GM18526 (cell line): ENCODE results near the gene ADAM11.
A peak's percentile ranks its signal among the peaks of the same experiment; 100 is the strongest.

ENCODE experiments used
- POLR2A ChIP-seq: IDR thresholded peaks from 3 replicates; pipeline ENCODE4 v1.6.1; 2011; ENCODE audit not compliant: insufficient read length; ENCODE audit errors: extremely low read depth

Gene ADAM11

DNA sequence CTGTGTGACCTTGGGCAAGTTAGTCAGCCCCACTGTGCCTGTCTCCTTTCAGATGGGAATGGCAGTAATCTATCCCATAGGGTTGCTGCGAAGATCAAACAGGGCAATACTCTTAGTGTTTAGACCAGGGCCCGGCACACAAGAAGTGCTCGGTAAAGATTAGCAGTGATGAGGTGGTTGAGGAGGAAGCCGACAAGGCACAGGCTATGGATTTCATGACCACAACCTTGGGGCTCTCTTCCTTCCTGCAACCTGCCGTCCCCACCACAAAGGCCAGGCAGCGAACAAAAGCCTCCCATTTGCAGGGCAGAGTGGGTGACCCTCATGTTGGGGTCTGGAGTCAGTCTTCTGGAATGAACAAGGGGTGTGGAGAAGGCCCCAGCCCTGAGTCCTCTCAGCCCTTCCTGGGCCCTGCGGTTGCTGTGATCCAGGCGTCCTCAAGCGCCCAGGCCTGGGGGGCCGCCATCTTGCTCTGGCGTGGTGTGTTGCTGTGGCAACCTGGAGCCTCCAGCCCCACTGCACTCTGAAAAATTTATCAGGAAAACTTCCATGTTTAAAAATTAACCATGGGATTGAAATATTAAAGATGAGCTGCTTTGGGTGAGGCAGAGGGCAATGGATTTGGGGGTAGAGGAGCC, 9.8 kb downstream of the ADAM11 start:
- no peak for TF ChIP-seq POLR2A

DNA sequence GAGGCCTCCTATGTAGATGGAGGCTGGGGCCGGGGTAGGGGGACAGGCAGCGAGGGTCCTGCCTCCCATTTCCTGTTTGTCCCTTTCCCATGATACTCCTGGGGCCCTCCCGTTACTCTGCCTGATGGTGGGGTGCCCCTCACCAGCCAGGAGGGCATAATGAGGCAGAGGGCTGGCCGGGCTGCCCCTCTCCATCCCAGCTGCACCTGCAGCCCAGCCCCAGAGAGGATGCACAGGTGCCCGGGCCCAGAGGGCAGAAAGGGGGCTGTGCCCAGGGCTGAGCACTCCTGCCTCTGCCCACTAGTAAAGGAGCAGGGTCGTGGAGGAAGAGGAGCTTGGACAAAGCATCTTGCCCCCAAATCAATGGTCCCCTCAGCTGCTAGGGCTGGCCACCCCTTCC, 10.4 kb downstream of the ADAM11 start:
- no peak for TF ChIP-seq POLR2A

DNA sequence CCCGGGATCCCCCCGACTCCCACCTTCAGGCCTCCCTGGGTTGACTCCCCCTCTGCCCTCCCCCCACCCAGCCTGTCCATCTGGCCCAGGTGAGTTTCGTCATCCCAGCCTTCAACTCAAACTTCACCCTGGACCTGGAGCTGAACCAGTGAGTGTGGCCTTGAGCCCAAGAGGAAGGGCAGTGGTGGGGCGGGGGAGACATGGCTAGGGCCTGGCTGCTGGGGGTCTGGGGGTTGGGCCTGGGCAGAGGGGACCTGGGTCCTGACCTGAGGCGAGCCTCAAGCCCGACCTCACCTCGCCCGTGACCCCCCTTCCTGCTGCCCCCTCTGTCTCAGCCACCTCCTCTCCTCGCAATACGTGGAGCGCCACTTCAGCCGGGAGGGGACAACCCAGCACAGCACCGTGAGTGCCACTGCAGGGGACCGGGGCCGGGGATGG, 10.9 kb downstream of the ADAM11 start:
- TF ChIP-seq POLR2A: no peak

DNA sequence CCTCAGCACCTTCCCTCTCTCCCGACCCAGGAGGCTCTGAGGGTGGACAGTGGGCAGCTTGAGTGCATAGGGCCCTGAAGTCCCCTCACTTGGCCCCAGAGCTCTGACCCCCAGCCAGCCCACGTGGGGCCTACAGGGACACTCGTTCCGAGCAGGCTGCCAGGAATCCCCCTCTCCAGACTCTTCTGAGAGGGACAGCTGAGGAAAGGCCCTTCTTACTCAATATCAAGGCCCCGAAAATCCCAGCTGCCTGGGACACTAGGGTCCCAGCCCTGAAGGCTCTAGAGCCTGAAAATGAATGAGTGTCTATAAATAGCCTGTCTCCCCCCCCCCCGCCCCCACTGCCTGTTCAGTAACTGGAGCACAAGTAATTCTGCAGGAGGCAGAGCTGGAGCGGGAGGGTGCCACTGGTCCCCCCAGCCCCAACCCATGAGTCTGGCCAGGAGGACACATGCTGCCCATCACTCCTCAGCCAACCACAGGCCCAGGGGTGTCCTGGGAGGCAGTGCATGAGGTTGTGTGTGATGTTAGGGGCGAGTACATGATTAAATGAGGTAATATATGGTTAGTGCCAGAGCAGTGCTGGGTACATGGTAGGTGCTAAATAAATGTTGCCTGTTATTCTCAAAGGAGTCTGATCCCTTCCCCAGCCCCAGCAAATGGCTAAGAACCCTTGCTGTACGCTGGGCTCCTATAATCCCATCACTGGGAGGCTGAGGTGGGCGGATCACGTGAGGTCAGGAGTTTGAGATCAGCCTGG, 11.6 kb downstream of the ADAM11 start:
- no peak for TF ChIP-seq POLR2A

DNA sequence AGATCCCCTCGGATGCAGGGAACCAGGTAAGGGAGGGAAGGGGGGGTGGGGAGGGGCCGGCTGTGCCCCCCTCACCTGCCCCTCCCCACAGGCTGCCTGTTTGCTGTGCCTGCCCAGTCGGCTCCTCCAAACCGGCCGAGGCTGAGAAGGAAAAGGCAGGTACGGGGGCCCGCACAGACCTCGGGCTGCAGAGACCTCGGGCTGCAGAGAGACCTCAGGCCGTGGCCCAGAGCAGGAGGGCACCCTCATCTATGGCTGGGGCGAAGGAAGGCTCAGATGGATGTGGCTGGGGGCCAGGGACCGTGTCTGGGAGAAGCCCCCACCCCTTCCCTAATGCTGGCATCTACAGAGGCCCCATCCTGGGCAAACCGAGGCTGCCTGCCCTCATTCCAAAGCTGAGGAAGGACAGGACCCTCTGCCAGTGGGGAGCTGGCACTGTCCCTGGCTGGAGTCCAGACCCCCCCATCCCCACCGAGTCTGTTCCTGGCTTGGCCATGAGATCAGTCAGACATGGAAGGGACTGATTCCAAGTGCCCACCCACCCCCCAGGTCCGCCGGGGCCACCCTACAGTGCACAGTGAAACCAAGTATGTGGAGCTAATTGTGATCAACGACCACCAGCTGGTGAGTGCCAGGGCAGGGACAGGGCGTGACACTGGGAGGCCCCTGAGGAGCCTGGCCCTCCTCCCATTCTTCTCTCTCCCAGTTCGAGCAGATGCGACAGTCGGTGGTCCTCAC, 13.7 kb downstream of the ADAM11 start:
- no peak for TF ChIP-seq POLR2A

DNA sequence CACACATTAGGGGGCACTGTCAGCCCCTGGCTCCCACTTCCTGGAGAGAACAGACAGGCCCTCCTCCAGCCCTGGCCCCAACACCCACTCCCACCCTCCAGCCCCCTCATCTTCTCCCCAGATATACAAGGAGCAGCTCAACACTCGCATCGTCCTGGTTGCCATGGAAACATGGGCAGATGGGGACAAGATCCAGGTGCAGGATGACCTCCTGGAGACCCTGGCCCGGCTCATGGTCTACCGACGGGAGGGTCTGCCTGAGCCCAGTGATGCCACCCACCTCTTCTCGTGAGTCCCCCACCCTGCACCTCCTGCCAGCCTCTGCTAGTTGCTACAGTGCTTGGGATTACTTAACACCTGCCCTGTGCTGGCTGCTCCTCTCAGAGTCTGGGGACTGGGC, 14.4 kb downstream of the ADAM11 start:
- no peak for TF ChIP-seq POLR2A

DNA sequence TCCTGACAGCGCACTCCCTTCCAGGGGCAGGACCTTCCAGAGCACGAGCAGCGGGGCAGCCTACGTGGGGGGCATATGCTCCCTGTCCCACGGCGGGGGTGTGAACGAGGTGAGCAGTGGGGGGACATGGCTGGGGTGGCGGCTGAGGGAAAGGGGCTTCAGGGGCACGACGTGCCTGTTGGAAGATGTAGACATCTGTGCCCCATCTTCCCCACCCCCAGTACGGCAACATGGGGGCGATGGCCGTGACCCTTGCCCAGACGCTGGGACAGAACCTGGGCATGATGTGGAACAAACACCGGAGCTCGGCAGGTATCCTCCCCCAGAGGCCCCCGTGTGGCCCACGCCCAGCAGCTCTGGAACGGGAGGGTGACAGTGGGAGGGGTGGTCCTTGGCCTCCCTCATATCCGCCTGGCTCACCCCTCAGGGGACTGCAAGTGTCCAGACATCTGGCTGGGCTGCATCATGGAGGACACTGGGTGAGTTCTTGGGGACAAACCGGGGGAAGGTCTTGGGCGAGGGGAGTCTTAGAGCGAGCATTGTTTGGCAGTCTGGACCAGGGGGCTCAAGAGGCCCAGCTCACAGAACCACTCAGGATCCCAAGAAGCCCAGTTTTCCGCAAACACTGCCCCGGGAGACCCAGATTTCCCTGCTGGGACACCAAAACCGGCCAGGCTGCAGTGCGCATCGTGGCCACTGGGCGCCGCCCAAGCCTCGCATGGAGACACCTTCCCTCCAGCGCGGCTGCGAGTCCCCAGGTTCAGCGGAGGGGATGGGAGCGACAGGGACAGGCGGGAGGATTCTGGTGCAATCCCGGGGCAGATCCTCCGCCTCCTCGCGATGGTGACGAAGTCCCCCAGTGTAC, 15.7 kb downstream of the ADAM11 start:
- no peak for TF ChIP-seq POLR2A

DNA sequence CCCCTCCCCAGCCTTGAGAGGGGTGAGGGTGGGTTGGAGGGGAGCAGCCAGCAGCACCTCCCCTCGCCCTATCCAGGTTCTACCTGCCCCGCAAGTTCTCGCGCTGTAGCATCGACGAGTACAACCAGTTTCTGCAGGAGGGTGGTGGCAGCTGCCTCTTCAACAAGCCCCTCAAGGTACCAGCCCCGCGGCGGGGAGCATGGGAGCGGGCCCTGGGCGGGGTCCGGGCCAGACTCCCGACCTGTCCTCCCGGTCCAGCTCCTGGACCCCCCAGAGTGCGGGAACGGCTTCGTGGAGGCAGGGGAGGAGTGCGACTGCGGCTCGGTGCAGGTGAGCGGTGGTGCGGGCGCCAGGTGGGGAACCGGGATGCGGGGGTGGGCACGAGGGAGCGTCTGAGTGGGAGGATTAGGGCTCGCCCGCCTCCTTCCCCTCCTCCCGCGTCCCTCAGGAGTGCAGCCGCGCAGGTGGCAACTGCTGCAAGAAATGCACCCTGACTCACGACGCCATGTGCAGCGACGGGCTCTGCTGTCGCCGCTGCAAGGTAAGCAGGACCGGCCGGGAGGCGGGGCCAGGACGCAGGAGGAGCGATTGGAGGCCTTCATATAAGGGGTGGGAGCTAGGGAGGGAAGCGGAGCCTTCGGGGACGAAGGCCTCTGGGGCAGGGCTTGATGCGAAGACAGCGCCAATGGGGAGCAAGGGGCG, 16.5 kb downstream of the ADAM11 start:
- peak; percentile 22 for TF ChIP-seq POLR2A

DNA sequence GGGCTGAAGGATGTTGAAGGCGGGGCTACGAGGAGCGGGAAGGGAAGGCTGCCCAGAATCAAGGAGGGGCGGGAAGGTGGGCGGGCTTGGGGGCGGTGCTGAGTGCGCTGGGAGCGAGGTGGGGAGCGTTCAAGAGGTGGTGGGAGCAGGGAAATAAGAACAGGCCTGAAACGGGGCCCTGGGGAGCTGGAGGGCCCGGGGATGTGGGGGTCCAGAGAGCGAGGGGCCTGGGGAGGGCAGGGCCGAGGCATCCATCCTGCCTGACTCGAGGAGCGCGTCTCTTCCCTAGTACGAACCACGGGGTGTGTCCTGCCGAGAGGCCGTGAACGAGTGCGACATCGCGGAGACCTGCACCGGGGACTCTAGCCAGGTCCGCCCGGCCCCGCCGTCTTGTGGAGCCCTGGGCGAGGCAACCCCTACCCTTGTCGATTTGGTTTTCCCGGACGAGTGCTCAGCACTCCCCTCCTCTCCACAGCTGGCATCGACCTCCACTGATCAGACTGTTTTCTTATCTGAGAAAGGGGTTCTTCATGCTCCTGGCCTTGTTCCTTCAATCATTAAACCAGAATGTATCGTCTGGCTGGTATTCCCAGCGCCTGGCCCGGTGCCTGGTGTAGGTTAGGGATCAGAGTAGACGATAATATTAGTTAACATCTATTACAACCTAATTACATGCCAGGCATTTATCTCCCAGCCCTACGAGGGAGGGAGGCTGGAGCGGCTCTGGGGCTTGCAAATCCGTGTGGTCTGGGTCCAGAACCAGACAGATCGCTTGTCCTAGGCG, 17.2 kb downstream of the ADAM11 start:
- TF ChIP-seq POLR2A: no peak

DNA sequence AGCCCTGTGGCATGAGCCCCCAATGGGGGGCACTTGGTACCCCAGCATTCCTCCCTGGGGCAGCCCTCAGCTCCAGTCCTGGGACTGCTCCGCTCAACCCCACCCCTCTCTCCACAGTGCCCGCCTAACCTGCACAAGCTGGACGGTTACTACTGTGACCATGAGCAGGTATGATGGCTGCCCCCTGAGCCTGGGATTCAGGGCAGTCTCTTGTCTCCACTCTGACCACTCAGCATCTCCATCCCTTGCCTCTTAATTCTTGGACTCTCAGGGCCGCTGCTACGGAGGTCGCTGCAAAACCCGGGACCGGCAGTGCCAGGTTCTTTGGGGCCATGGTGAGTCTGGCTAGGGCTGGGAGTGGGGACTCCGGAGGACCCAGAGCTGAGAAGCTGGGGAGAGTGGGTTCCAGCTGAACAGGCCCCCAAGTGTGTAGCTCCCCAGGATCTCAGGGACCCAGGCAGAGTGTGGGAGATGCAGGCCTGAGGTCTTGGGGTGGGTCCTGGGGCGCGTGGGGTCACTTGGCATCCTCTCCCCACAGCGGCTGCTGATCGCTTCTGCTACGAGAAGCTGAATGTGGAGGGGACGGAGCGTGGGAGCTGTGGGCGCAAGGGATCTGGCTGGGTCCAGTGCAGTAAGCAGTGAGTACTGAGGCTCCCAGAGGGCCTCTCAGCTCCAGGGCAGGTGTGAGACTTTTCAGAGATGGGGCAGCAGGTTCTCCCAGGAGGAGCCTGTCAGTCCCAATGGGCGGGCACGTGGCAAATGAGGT, 18.0 kb downstream of the ADAM11 start:
- TF ChIP-seq POLR2A: no peak

DNA sequence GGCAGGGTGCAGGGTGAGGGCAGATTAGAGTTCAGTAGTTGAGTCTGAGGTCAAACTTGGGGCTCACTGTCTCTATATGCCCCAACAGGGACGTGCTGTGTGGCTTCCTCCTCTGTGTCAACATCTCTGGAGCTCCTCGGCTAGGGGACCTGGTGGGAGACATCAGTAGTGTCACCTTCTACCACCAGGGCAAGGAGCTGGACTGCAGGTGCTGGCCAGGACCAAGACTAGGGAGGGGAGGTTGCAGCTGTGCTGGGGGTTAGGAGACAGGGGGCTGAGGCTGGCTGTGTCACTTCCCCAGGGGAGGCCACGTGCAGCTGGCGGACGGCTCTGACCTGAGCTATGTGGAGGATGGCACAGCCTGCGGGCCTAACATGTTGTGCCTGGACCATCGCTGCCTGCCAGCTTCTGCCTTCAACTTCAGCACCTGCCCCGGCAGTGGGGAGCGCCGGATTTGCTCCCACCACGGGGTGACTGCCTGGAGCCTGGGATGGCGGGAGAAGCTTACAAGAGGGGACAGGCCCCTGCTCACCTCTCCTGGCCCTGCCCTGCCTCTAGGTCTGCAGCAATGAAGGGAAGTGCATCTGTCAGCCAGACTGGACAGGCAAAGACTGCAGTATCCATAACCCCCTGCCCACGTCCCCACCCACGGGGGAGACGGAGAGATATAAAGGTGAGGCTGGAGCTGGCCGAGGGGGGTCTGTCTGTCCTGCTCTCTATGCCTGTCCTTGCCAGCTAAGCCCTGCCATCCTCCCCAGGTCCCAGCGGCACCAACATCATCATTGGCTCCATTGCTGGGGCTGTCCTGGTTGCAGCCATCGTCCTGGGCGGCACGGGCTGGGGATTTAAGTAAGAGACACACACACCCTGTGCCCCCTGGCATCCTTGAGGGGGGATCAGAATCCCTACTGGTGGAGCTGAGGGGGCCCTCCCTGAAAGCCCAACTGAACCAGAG, 18.9 kb downstream of the ADAM11 start:
- no peak for TF ChIP-seq POLR2A

DNA sequence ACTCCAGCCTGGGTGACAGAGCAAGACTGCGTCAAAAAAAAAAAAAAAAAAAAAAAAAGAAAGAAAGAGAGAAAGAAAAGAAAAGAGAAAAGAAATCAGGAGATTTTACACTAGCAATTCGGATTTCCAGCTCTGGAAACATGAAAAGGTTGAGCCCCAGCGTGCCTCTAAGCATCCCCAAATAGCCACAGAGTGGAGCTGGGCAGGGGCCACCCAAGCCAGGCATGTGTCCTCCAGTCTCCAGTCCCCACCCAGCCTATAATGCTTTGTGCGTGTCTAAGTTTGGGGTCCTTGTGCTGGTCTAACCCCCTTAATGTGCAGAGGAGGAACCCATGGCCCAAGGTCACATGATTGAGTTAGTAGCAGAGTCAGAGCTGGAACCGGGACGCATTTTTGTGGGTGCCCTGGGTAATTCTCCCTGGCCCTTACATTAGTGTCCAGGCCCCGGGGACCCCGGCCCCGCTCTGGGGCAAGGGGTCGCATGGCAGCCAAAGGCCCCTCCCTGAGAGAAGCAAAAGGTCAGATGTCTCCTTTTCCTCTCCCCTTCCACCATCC, 19.9 kb downstream of the ADAM11 start:
- no peak for TF ChIP-seq POLR2A
